WTC11 (cell line): ENCODE measurements around the gene SFI1. TPM values are rescaled to one million over a fixed set of nuclear protein-coding genes. Genes with fewer than 3 reads are reported as not detected.

Experiments
- ATAC-seq: fragments of 200-7000 bp; cut with Tn5 transposase; 2 replicates; pipeline ENCODE4 v1.10.0; 2021; ENCODE audit warnings: mild to moderate bottlenecking, moderate library complexity
- CTCF ChIA-PET: fragments of 300-600 bp; sonication (Branson Sonifier 250); formaldehyde crosslinking; loops from one replicate; lab custom pipeline; 2021; ENCODE audit warnings: antibody characterized with exemption; lab: Charles Lee
- POLR2A ChIA-PET: fragments of 350-600 bp; sonication (Branson Sonifier 250); formaldehyde crosslinking; loops from one replicate; lab custom pipeline; 2021; ENCODE audit warnings: antibody characterized with exemption; lab: Charles Lee
- DNase-seq: peaks from one replicate; pipeline ENCODE4 v3.0.0; 2021; ENCODE audit warnings: low spot score
- H3K27ac Mint-ChIP-seq: 2 replicates; pipeline ENCODE4 v1.8.0; 2021; ENCODE audit warnings: mixed read lengths
- H3K27me3 Mint-ChIP-seq: 2 replicates; pipeline ENCODE4 v1.8.0; 2021; ENCODE audit warnings: low read depth, mild to moderate bottlenecking, moderate library complexity, mixed read lengths
- H3K36me3 Mint-ChIP-seq: 2 replicates; pipeline ENCODE4 v1.8.0; 2021; ENCODE audit warnings: mixed read lengths
- H3K4me1 Mint-ChIP-seq: 2 replicates; pipeline ENCODE4 v1.8.0; 2022; ENCODE audit warnings: mixed read lengths
- H3K4me3 Mint-ChIP-seq: 2 replicates; pipeline ENCODE4 v1.8.0; 2021; ENCODE audit warnings: mild to moderate bottlenecking, moderate library complexity, mixed read lengths
- H3K9me3 Mint-ChIP-seq: 2 replicates; pipeline ENCODE4 v1.8.0; 2021; ENCODE audit warnings: mixed read lengths
- ATF1 ChIP-seq: sonication (generic); formaldehyde crosslinking; IDR thresholded peaks from 2 replicates; pipeline ENCODE4 v1.8.1; 2023; ENCODE audit warnings: mild to moderate bottlenecking, moderate library complexity, missing genetic modification reagents
- ATF2 ChIP-seq: sonication (generic); formaldehyde crosslinking; IDR thresholded peaks from 2 replicates; pipeline ENCODE4 v1.8.1; 2022; ENCODE audit warnings: low read depth, missing genetic modification reagents, borderline replicate concordance
- CBFB ChIP-seq: sonication (generic); formaldehyde crosslinking; IDR thresholded peaks from 2 replicates; pipeline ENCODE4 v1.8.1; 2022; ENCODE audit warnings: mild to moderate bottlenecking, low read depth, missing genetic modification reagents
- GABPB1 ChIP-seq: sonication (generic); formaldehyde crosslinking; IDR thresholded peaks from 2 replicates; pipeline ENCODE4 v1.8.1; 2023; ENCODE audit warnings: mild to moderate bottlenecking, missing genetic modification reagents
- HMGA2 ChIP-seq: fragments of 250-450 bp; sonication (Bioruptor Pico); IDR thresholded peaks from 2 replicates; pipeline ENCODE4 v1.4.0; 2021; ENCODE audit warnings: mild to moderate bottlenecking, moderate library complexity
- IRF2 ChIP-seq: sonication (generic); formaldehyde crosslinking; IDR thresholded peaks from 2 replicates; pipeline ENCODE4 v1.8.0; 2022; ENCODE audit warnings: low read depth, missing genetic modification reagents, borderline replicate concordance
- JAZF1 ChIP-seq: fragments of 250-450 bp; sonication (Bioruptor Pico); IDR thresholded peaks from 2 replicates; pipeline ENCODE4 v1.9.0; 2021; ENCODE audit warnings: moderate library complexity, mild to moderate bottlenecking, inconsistent platforms
- NR1H2 ChIP-seq: sonication (generic); formaldehyde crosslinking; IDR thresholded peaks from 2 replicates; pipeline ENCODE4 v1.9.0; 2021; ENCODE audit warnings: mild to moderate bottlenecking, moderate library complexity, missing genetic modification reagents
- SP1 ChIP-seq: sonication (generic); formaldehyde crosslinking; conservative IDR thresholded peaks from 2 replicates; pipeline ENCODE4 v1.8.1; 2022; ENCODE audit warnings: missing genetic modification reagents
- ZNF232 ChIP-seq: sonication (generic); formaldehyde crosslinking; IDR thresholded peaks from 2 replicates; pipeline ENCODE4 v1.8.0; 2022; ENCODE audit warnings: mild to moderate bottlenecking, missing genetic modification reagents
- total RNA-seq: library from RNA; stranded (reverse); gene quantifications from 3 replicates; pipeline ENCODE4 v1.2.3, GENCODE V29; 2021
- TF ChIP-seq, protein P1 (sequence below): fragments of 250-450 bp; sonication (Bioruptor Pico); IDR thresholded peaks from 2 replicates; pipeline ENCODE4 v1.9.0; 2021; ENCODE audit warnings: moderate library complexity, mild to moderate bottlenecking, inconsistent platforms, borderline replicate concordance
- TF ChIP-seq, protein P2 (sequence below): sonication (generic); formaldehyde crosslinking; IDR thresholded peaks from 2 replicates; pipeline ENCODE4 v1.8.1; 2023; ENCODE audit warnings: mild to moderate bottlenecking, moderate library complexity, missing genetic modification reagents
- TF ChIP-seq, protein P3 (sequence below): sonication (generic); formaldehyde crosslinking; IDR thresholded peaks from 2 replicates; pipeline ENCODE4 v1.8.0; 2023; ENCODE audit warnings: missing genetic modification reagents
- TF ChIP-seq, protein P4 (sequence below): fragments of 250-450 bp; sonication (Bioruptor Pico); conservative IDR thresholded peaks from 2 replicates; pipeline ENCODE4 v1.9.0; 2021; ENCODE audit warnings: mild to moderate bottlenecking
- TF ChIP-seq, protein P5 (sequence below): sonication (generic); formaldehyde crosslinking; IDR thresholded peaks from 2 replicates; pipeline ENCODE4 v1.8.0; 2022; ENCODE audit warnings: missing genetic modification reagents

SFI1 gene
- total RNA-seq, 1 experiment from 2014 or later, result 43.6 TPM

GRCh38 chr22:31650391-31650790 is 154.1 kb downstream of the SFI1 start:
- DNase-seq, result no peak
- CTCF ChIA-PET, result interaction anchor here (1.1 to 1.3 kb wide), 2 partner anchors 12 to 15 kb away, joined by 4 to 5 read pairs; partner anchors contain the start of gene PISD
- no peak for ATAC-seq
- peaks cover 38% of the 10 kb centered on the region for H3K36me3 Mint-ChIP-seq
- 0 out of 2 replicates have a peak, but pooled peaks have one; percentile 42 for TF ChIP-seq GABPB1 (CRISPR knock-in tag)
- TF ChIP-seq, protein P1, sequence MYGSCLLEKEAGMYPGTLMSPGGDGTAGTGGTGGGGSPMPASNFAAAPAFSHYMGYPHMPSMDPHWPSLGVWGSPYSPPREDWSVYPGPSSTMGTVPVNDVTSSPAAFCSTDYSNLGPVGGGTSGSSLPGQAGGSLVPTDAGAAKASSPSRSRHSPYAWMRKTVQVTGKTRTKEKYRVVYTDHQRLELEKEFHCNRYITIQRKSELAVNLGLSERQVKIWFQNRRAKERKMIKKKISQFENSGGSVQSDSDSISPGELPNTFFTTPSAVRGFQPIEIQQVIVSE (CRISPR knock-in tag), result no peak
- TF ChIP-seq, all 79 proteins: peak for 1
- H3K27ac Mint-ChIP-seq, result no peak overlapping the region; the same call in 1 of the 2 replicates
- no peaks in the 10 kb centered on the region for H3K27me3 Mint-ChIP-seq
- POLR2A ChIA-PET, result interaction anchor here (0.7 kb wide), 1 partner anchor 162 kb away, joined by 6 read pairs; no protein-coding TSS in a partner anchor
- H3K9me3 Mint-ChIP-seq, result no peaks in the 10 kb centered on the region
- H3K4me1 Mint-ChIP-seq, result peaks cover 15% of the 10 kb centered on the region
- H3K4me3 Mint-ChIP-seq, result no peak overlapping the region

DNA sequence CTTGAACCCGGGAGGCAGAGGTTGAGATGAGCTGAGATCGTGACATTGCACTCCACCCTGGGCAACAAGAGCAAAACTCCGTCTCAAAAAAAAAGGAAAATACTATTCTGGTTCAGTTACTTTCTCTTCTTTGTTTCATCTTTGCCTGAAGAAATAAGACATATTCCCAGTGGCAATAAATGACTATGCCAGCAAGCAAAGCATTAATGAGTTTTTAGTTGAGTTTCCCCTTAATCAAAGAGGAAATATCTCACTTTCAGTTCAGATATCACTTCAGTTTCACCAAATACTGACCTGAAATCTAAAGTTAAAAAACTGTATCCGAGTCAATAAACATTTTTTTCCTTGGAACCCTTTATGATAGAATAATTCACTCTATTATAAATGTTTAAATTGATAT is 155.3 kb downstream of the SFI1 start:
- POLR2A ChIA-PET, result no interaction called here
- CTCF ChIA-PET, result no interaction called here

More for the DNA sequence above, 155.3 kb downstream of the SFI1 start:
- Mint-ChIP-seq H3K27me3 (no peaks in the 10 kb centered on the region), H3K4me3 (no peak overlapping the region), H3K36me3 (peaks cover 33% of the 10 kb centered on the region), H3K27ac (no peak overlapping the region), H3K9me3 (no peaks in the 10 kb centered on the region), H3K4me1 (peaks cover 15% of the 10 kb centered on the region)
- TF ChIP-seq JAZF1 (CRISPR knock-in tag) (no peak), ATF1 (CRISPR knock-in tag) (no peak), NR1H2 (CRISPR knock-in tag) (no peak), CBFB (no peak), IRF2 (CRISPR knock-in tag) (no peak), ZNF232 (CRISPR knock-in tag) (no peak), HMGA2 (CRISPR knock-in tag) (no peak), SP1 (CRISPR knock-in tag) (no peak), ATF2 (CRISPR knock-in tag) (no peak)
- TF ChIP-seq, protein P2, sequence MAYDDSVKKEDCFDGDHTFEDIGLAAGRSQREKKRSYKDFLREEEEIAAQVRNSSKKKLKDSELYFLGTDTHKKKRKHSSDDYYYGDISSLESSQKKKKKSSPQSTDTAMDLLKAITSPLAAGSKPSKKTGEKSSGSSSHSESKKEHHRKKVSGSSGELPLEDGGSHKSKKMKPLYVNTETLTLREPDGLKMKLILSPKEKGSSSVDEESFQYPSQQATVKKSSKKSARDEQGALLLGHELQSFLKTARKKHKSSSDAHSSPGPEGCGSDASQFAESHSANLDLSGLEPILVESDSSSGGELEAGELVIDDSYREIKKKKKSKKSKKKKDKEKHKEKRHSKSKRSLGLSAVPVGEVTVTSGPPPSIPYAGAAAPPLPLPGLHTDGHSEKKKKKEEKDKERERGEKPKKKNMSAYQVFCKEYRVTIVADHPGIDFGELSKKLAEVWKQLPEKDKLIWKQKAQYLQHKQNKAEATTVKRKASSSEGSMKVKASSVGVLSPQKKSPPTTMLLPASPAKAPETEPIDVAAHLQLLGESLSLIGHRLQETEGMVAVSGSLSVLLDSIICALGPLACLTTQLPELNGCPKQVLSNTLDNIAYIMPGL (CRISPR knock-in tag), result no peak
- TF ChIP-seq, protein P3, sequence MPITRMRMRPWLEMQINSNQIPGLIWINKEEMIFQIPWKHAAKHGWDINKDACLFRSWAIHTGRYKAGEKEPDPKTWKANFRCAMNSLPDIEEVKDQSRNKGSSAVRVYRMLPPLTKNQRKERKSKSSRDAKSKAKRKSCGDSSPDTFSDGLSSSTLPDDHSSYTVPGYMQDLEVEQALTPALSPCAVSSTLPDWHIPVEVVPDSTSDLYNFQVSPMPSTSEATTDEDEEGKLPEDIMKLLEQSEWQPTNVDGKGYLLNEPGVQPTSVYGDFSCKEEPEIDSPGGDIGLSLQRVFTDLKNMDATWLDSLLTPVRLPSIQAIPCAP (CRISPR knock-in tag), result no peak
- TF ChIP-seq, protein P4, sequence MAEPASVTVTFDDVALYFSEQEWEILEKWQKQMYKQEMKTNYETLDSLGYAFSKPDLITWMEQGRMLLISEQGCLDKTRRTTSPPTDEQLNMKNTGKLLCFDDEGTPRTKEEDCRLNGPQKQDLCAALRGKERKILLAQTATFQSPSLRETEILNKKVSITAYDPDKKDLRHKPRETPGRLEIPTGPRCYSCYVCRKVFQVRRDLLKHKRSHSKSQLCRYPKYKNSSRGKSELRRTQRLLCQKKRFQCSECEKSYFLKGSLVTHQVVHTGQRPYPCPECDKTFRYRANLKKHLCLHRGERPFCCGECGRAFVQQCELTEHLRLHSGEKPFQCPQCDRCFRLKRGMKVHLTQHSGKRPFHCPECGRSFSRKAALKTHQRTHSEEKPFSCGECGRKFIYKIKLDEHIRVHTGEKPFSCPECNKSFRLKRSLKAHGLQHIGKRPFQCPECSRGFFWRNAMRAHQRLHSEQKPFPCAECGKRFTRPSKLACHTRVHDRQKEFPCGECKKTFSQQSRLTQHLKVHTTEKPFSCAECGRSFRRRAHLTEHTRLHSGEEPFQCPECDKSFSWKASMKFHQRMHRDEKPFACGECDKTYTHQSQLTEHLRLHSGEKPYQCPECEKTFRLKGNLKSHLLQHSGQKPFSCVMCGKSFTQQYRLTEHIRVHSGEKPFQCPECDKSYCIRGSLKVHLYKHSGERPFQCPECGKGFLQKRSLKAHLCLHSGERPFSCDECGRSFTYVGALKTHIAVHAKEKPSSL (CRISPR knock-in tag), result no peak
- TF ChIP-seq, protein P5, sequence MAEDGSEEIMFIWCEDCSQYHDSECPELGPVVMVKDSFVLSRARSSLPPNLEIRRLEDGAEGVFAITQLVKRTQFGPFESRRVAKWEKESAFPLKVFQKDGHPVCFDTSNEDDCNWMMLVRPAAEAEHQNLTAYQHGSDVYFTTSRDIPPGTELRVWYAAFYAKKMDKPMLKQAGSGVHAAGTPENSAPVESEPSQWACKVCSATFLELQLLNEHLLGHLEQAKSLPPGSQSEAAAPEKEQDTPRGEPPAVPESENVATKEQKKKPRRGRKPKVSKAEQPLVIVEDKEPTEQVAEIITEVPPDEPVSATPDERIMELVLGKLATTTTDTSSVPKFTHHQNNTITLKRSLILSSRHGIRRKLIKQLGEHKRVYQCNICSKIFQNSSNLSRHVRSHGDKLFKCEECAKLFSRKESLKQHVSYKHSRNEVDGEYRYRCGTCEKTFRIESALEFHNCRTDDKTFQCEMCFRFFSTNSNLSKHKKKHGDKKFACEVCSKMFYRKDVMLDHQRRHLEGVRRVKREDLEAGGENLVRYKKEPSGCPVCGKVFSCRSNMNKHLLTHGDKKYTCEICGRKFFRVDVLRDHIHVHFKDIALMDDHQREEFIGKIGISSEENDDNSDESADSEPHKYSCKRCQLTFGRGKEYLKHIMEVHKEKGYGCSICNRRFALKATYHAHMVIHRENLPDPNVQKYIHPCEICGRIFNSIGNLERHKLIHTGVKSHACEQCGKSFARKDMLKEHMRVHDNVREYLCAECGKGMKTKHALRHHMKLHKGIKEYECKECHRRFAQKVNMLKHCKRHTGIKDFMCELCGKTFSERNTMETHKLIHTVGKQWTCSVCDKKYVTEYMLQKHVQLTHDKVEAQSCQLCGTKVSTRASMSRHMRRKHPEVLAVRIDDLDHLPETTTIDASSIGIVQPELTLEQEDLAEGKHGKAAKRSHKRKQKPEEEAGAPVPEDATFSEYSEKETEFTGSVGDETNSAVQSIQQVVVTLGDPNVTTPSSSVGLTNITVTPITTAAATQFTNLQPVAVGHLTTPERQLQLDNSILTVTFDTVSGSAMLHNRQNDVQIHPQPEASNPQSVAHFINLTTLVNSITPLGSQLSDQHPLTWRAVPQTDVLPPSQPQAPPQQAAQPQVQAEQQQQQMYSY (CRISPR knock-in tag), result no peak
- DNase-seq, result no peak
- ATAC-seq, result no peak
